ENCODE data around the gene CCDC120.

The CCDC120 gene

DNA sequence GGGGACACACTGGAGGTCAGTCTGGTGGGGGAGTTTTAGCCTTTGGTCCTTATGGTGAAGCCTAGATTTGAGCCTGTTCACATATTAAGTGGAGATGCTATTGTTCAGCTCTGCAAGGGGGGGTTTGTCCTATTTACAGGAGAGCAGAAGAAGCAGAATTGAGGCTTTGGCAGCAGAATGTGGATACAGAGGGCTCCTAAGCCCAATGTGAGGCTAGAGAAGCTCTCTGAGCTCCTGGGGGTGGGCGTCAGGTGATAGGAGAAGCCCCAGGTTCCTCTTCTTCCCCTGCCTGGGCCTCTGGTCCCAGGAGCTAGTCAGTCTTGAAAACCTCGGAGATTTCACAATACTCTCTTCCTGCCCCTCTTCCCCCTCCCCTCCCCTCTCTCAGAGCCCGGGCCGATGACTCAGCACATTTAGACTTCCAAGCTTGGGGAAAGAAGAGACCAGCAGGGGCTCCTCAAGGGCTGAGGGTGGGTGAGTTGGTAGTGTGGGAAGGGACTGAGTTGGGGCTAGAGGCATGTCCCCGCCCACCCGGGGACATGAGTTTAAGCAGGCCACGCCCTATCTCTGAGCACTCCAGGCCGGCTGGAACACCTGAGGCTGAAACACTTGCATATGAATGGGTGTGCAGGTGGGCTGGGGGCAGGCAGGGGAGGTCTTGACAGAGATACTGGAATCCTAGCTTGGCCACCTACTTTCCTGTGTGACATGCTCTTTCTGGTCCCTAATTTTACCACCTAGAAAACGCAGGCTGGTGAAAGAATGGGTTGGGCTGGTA lies 19.0 kb upstream of the CCDC120 start:
- CTCF ChIA-PET: interaction anchor here (0.6 kb wide), 1 partner anchor 41 kb away, joined by 3 read pairs; no protein-coding TSS in a partner anchor
- TF ChIP-seq, protein P1, sequence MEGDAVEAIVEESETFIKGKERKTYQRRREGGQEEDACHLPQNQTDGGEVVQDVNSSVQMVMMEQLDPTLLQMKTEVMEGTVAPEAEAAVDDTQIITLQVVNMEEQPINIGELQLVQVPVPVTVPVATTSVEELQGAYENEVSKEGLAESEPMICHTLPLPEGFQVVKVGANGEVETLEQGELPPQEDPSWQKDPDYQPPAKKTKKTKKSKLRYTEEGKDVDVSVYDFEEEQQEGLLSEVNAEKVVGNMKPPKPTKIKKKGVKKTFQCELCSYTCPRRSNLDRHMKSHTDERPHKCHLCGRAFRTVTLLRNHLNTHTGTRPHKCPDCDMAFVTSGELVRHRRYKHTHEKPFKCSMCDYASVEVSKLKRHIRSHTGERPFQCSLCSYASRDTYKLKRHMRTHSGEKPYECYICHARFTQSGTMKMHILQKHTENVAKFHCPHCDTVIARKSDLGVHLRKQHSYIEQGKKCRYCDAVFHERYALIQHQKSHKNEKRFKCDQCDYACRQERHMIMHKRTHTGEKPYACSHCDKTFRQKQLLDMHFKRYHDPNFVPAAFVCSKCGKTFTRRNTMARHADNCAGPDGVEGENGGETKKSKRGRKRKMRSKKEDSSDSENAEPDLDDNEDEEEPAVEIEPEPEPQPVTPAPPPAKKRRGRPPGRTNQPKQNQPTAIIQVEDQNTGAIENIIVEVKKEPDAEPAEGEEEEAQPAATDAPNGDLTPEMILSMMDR (conservative IDR thresholded peaks at IDR 0.05; ENCODE audit: low read depth): no peak
- H3K27ac ChIP-seq: peak overlapping the region; percentile 91
- DNase-seq (ENCODE audit: low spot score): peak; percentile 74
- POLR2A ChIA-PET (ENCODE audit: low non-redundant PET): no interaction called here

DNA sequence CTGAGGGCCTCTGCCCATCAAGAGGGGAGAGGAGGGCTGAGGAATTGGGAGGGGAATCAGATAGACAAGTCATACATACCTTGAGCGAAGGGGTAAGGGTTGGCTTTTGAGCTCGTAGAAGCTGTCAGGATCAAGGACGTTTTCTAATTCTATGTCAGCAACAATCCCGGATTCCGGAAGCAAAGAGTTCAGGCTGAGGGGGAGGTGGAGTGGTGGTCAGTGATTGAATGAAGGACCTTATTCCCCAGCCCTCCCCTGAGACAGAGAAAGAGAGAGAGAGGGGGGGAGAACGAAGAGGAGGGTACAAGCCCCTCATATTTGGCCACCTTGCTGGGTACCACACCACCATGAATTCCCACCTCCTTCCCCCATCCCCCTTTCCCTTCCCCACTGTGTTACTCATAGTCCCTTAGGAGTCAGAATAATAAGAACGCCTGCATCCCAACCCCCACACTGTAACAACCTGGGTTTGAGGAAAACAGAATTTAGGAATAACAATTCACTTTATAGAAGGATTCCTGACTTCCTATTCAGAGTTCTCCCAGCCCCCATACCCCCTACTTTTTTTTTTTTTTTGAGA lies 18.3 kb upstream of the CCDC120 start:
- peak overlapping the region; percentile 91 for H3K27ac ChIP-seq
- no peak for DNase-seq (ENCODE audit: low spot score)
- POLR2A ChIA-PET (ENCODE audit: low non-redundant PET): no interaction called here
- TF ChIP-seq, protein P1 (conservative IDR thresholded peaks at IDR 0.05; ENCODE audit: low read depth): no peak
- CTCF ChIA-PET: interaction anchor here (0.6 kb wide), 1 partner anchor 42 kb away, joined by 3 read pairs; no protein-coding TSS in a partner anchor

DNA sequence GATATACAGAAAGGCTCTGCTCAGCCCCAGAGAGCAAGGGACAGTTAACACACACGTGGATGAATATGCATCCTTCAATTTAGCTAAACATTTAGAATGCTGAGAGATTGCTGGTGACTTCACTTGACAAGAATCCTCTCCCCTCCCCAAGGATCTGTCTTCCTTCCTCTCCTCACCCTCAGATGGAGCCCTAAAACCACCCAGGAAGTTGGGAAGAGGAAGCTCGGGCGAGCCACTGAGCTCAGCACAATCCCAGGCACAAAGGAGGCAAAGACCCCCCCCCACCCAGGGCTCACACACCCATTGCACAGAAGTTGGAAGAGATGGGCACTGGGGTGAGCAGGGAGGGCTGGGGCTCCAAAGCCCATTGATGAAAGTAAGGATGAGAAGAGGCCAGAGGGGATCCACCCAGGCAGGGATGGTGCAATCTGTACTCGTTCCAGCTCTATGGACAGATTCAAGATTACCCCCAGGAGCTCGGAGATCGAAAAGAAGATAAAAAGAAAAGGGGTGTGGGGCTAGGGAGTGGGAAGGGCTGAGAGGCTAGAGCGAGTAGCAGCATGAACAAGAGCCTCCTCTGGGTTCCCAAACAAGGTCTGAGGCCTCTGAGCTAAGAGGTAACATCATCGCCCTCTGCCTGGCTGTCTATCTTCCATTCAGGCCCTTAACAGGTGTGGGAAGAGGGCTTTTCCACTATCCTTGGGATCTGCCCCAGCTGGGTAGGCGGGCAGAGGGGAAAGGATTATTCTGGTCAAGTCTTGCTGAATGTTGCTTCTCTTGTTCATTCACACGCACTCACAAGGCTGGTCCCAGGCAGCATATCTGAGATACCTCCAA lies 16.8 kb upstream of the CCDC120 start:
- peak overlapping the region; percentile 91 for H3K27ac ChIP-seq
- TF ChIP-seq, protein P1 (conservative IDR thresholded peaks at IDR 0.05; ENCODE audit: low read depth): no peak
- no peak for DNase-seq (ENCODE audit: low spot score)
- ChIA-PET POLR2A (ENCODE audit: low non-redundant PET) (interaction anchor here (0.6 to 0.8 kb wide), 3 partner anchors 14 to 84 kb away, joined by 3 to 4 read pairs (median 3); no protein-coding TSS in a partner anchor), CTCF (no interaction called here)

DNA sequence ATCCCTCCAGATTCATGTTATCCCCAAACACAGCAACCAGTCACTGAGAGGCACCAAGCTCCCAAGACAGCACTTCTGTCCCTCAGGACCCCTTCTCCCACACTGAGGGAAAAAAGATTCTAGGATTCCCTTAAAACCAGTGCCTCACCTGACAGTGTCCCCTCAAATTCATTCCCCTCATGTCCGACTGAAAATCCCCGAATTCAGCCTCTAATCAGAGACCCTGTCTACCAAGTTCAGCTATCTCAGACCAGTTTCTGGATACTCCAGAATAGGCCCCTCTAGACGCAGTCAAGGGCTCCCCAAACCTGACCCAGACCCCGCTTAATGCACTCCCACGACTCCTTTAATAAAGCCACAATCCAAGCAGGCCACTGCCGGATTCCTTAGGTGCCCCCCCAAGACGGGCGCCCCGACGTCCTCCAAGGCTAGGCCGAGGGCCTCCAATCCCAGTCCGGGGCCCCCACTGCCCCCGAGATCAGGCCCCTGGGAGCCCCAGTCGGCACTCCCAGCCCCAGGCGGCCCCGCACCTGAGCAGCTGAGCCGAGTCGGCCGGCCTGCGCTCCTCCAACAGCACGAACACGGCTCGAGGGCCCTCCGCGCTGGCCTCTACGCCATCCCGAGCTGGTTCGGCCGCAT lies 16.1 kb upstream of the CCDC120 start:
- peak overlapping the region; percentile 91 for H3K27ac ChIP-seq
- CTCF ChIA-PET: no interaction called here
- TF ChIP-seq, protein P1 (conservative IDR thresholded peaks at IDR 0.05; ENCODE audit: low read depth): no peak

DNA sequence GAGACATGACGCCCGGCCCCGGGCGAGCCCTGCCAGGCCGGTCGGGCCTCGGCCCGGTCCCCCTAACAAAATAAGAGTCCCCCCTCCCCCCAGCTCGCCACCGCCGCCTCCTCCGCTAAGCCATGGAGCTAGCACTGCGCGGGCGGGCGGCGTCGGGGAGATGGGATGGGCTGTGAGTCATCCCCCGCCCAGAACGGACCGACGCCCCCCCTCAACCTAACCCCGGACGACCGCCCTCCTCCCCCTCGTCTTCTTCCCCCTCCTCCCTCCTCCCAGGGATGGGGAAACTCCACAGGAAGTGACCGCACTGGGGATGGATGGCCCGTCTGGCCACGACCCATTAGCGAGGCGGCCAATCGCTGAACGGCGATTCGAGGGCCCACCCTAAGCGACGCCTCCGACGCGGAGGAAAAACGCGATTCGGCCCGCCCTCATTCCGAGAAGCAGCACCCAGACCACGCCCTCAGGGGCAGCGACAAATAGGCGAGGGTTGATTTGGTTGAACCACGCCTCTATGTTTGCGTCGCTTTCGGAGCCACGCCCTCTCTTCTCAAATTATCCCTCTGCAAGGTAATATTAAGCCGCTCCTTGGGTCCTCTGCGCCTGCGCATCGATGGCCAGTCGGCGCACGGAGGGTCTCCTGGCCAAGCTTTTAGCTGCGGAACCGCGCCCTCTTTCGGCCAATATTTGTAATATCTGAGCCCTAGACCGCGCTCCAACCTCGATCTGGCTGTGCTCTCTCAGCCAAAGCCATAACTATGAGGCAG lies 15.4 kb upstream of the CCDC120 start, which contains the start of gene TFE3:
TSS of gene TFE3 (minus strand) at position 138 of the 767 bp plus-strand sequence. CDS start at position 7, 131 bp downstream.
- TF ChIP-seq, protein P1 (conservative IDR thresholded peaks at IDR 0.05; ENCODE audit: low read depth): peak; percentile 52
- CTCF ChIA-PET: interaction anchor here (0.6 to 1.6 kb wide), 4 partner anchors 16 to 306 kb away, joined by 3 to 6 read pairs (median 6); partner anchors contain the start of gene KCND1
- DNase-seq (ENCODE audit: low spot score): peak; percentile 96
- H3K27ac ChIP-seq: peak within 1 kb of the TSS; percentile 91
- POLR2A ChIA-PET (ENCODE audit: low non-redundant PET): interaction anchor here (0.5 kb wide), 1 partner anchor 102 kb away, joined by 7 read pairs; no protein-coding TSS in a partner anchor

More for the DNA sequence above, 16.1 kb upstream of the CCDC120 start:
- no peak for DNase-seq (ENCODE audit: low spot score)
- POLR2A ChIA-PET (ENCODE audit: low non-redundant PET): interaction anchor here (0.8 kb wide), 1 partner anchor 84 kb away, joined by 3 read pairs; no protein-coding TSS in a partner anchor
